Neural crest cell (in vitro differentiated cells): ENCODE measurements around the gene CHD8. TPM values are rescaled to one million over a fixed set of nuclear protein-coding genes. Genes with fewer than 3 reads are reported as not detected.

ENCODE experiments used
- DNase-seq: peaks from one replicate; pipeline ENCODE4 v3.0.0; 2021; ENCODE audit warnings: low read depth, mixed read lengths, low spot score
- H3K27ac Mint-ChIP-seq: one replicate; pipeline ENCODE4 v1.8.0; 2021; ENCODE audit warnings: mild to moderate bottlenecking, mixed read lengths; ENCODE audit not compliant: unreplicated experiment
- H3K27me3 Mint-ChIP-seq: 2 replicates; pipeline ENCODE4 v1.8.0; 2021; ENCODE audit warnings: low read depth, mild to moderate bottlenecking, mixed read lengths
- H3K36me3 Mint-ChIP-seq: 2 replicates; pipeline ENCODE4 v1.8.0; 2021; ENCODE audit warnings: low read depth, mild to moderate bottlenecking, mixed read lengths
- H3K4me1 Mint-ChIP-seq: 2 replicates; pipeline ENCODE4 v1.8.0; 2021; ENCODE audit warnings: mixed read lengths
- H3K4me3 Mint-ChIP-seq: one replicate; pipeline ENCODE4 v1.8.0; 2021; ENCODE audit warnings: mild to moderate bottlenecking, mixed read lengths
- H3K9me3 Mint-ChIP-seq: 2 replicates; pipeline ENCODE4 v1.8.0; 2021; ENCODE audit warnings: mixed read lengths
- total RNA-seq: library from RNA; stranded (reverse); gene quantifications from 2 replicates; pipeline ENCODE4 v1.2.1, GENCODE V29; 2021
- TF ChIP-seq, protein P1 (sequence below): fragments of 200-600 bp; sonication (generic); conservative IDR thresholded peaks from 2 replicates; pipeline ENCODE4 v1.5.0; 2021; ENCODE audit warnings: antibody characterized with exemption, mild to moderate bottlenecking

Gene CHD8
- total RNA-seq, 1 donor from 2014 or later, result 137 TPM

DNA sequence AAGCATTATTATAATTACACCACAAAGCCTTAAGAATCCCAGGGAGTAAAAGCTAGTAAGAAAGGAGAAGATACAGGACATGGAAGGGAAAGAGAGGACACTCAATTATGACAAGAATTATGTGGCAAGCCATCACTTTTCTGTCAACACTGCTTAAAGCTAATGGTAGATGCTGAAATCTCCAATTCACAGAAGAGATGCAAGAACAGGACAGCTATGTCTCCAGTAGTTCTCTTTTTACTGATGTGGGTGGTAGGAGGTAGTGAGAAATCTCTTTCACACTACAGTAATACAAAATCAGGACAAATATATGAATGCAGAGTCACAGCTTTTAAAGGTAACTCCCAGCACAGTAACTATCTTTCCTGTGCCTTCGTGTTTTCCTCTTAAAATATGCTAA lies 29.2 kb downstream of the CHD8 start:
- Mint-ChIP-seq H3K4me1 (no peaks in the 10 kb centered on the region), H3K36me3 (peaks cover 26% of the 10 kb centered on the region), H3K4me3 (no peak overlapping the region), H3K27me3 (no peaks in the 10 kb centered on the region), H3K27ac (no peak overlapping the region), H3K9me3 (no peaks in the 10 kb centered on the region)
- TF ChIP-seq, protein P1, sequence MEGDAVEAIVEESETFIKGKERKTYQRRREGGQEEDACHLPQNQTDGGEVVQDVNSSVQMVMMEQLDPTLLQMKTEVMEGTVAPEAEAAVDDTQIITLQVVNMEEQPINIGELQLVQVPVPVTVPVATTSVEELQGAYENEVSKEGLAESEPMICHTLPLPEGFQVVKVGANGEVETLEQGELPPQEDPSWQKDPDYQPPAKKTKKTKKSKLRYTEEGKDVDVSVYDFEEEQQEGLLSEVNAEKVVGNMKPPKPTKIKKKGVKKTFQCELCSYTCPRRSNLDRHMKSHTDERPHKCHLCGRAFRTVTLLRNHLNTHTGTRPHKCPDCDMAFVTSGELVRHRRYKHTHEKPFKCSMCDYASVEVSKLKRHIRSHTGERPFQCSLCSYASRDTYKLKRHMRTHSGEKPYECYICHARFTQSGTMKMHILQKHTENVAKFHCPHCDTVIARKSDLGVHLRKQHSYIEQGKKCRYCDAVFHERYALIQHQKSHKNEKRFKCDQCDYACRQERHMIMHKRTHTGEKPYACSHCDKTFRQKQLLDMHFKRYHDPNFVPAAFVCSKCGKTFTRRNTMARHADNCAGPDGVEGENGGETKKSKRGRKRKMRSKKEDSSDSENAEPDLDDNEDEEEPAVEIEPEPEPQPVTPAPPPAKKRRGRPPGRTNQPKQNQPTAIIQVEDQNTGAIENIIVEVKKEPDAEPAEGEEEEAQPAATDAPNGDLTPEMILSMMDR, result no peak
- DNase-seq, result no peak

DNA sequence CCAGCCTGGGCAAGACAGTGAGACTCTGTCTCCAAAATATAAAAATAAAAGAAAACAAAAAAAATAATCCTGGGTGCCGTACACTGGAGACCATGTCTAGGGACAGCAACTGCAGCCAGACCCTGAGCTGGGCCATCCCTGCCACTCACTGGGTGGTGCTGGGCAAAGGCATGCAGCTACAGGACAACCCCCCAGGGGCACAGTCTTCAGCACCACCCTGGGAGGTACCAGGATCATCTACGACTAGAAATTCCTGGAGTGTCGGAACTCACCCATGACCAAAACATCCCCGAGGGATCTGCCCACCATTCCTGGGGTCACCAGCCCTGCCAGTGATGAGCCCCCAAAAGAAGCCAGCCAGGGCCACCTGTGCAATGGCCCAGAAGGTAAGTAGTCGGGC lies 36.4 kb downstream of the CHD8 start:
- Mint-ChIP-seq H3K27me3 (no peaks in the 10 kb centered on the region), H3K36me3 (peaks cover 9% of the 10 kb centered on the region), H3K4me1 (no peaks in the 10 kb centered on the region), H3K9me3 (no peaks in the 10 kb centered on the region), H3K27ac (no peak overlapping the region), H3K4me3 (no peak overlapping the region)
- TF ChIP-seq, protein P1, result no peak
- DNase-seq, result no peak

DNA sequence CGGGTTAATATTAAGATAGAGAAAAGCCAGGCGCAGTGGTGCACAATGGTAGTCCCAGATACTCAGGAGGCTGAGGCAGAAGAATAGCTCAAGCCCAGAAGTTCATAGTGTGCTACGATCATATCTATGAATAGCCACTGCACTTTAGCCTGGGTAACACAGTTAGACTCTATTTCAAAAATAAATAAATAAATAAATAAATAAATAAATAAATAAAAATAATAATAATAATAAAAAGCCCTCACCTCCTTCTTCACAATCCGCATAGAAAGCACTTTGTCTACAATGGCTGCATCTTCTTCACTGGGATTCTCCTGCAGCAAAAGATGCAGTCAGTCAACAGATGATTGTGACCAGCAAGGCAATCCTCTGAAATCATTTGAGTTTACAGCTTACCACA lies 40.6 kb downstream of the CHD8 start:
- H3K4me1 Mint-ChIP-seq, result no peaks in the 10 kb centered on the region
- DNase-seq, result no peak
- H3K27ac Mint-ChIP-seq, result no peak overlapping the region
- no peaks in the 10 kb centered on the region for H3K27me3 Mint-ChIP-seq
- no peak overlapping the region for H3K4me3 Mint-ChIP-seq
- no peaks in the 10 kb centered on the region for H3K9me3 Mint-ChIP-seq
- H3K36me3 Mint-ChIP-seq, result peaks cover 19% of the 10 kb centered on the region
- TF ChIP-seq, protein P1, result no peak

DNA sequence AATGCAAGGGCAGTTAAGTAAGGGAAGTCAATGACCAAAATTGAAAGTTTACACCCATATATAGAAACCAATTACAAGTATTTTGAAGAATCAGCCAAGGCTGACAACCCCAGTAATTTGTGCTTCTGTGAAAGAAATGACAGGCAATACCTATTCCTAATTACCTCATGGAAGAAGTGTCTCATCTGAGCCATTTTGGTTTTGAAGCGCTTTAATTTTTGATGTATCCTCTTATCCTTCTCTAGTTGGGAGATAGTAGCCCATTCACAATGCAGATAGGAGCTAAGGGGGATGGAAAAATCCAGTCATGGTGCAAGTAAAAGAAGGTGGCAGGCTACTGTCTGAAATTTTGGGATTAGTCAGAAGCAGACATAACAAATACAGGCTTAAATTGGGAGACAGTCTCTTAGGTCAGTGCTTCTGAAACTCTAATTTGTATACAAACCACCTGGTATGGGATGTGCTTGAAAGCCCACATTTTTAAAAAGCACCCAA lies 41.7 kb downstream of the CHD8 start:
- Mint-ChIP-seq H3K36me3 (peaks cover 17% of the 10 kb centered on the region), H3K27ac (no peak overlapping the region), H3K4me1 (no peaks in the 10 kb centered on the region), H3K9me3 (no peaks in the 10 kb centered on the region), H3K4me3 (no peak overlapping the region), H3K27me3 (no peaks in the 10 kb centered on the region)
- TF ChIP-seq, protein P1, result no peak
- no peak for DNase-seq

DNA sequence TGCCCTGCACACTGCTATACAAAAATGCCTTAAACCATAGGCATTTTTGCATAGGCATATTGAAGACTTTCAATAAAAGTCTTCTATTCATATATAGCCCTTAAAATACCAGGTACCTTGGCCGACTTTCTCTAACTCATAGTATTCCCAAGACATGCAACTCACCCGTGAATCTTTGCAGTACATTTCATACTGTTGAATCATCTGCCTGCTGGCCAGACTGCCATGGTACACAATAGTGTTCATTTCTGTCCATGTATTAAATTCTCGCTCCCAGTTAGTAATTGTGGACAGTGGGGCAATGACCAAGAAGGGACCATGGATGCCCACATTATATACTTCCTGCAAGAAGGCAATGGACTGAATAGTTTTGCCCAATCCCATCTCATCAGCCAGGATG lies 47.8 kb downstream of the CHD8 start:
- Mint-ChIP-seq H3K36me3 (peaks cover 32% of the 10 kb centered on the region), H3K4me1 (no peaks in the 10 kb centered on the region), H3K4me3 (no peak overlapping the region), H3K27me3 (no peaks in the 10 kb centered on the region), H3K9me3 (no peaks in the 10 kb centered on the region), H3K27ac (no peak overlapping the region)
- DNase-seq, result no peak
- TF ChIP-seq, protein P1, result no peak

DNA sequence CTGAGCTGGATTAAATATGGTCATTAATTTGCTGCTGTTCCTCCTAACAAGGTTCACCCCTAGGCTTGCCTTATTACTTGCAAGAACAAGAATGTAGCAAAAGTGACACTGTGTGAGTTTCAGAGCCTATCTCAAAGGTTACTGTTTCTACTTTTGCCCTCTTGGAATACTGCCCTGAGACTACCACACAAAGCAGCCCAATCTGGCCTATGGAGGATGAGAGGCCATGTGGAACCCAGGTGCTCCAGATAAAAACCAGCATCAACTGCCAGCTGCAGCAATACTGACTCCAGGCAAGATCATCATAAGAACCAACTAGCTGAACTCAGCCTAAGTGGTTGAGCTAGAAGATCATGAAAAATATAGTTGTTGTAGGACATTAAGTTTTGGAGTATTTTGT lies 49.7 kb downstream of the CHD8 start:
- H3K27ac Mint-ChIP-seq, result no peak overlapping the region
- H3K9me3 Mint-ChIP-seq, result no peaks in the 10 kb centered on the region
- H3K4me1 Mint-ChIP-seq, result no peaks in the 10 kb centered on the region
- no peaks in the 10 kb centered on the region for H3K27me3 Mint-ChIP-seq
- TF ChIP-seq, protein P1, result no peak
- H3K4me3 Mint-ChIP-seq, result no peak overlapping the region
- DNase-seq, result no peak
- peaks cover 34% of the 10 kb centered on the region for H3K36me3 Mint-ChIP-seq
